GM21423 (cell line): ENCODE measurements around the gene LRMDA.

ENCODE experiments used
- ATAC-seq: cut with Tn5 transposase; IDR thresholded peaks from one replicate; pipeline ENCODE4 v1.9.1; 2021; ENCODE audit warnings: mild to moderate bottlenecking, moderate library complexity; ENCODE audit not compliant: unreplicated experiment

Gene LRMDA

GRCh38 chr10:76268530-76268929, 837.1 kb downstream of the LRMDA start:
- no peak for ATAC-seq

DNA sequence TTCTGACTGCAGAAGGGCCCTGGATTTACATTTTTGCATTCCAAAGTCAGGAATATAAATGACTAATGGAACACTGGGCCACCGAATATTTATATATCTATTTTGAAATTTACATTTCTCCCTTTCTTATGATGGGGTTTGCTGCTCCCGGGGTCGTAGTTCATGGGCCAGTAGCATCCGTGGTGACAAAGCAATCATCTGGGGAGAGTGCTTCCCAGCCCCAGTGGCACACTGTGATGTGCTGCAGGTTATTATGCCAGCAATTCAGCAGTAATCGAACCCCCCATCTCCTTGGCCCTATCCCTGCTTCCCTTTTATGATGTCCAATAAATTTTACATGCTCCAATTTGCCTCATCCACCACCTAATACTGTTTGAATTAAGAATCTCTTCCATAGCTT, 837.5 kb downstream of the LRMDA start:
- ATAC-seq: no peak

DNA sequence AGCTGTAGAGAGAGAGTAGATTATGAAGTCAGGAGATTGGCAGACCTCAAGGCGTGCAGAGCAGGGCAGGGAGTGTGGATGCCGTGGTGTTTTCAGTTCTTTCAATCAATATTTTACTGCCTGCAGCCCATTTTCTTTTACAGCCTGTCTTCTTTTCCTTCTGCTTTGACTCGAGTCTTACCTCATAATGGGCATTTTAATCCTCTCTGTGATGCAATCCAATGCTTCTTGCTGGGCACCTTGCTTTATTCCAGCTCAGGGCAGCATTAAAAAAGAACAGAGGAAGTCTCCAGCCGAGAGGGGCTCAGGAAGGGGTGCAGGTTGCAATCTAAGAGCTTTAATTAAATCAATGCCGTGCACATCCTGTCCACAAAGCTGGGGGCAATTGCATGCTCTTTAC, 839.0 kb downstream of the LRMDA start:
- no peak for ATAC-seq

DNA sequence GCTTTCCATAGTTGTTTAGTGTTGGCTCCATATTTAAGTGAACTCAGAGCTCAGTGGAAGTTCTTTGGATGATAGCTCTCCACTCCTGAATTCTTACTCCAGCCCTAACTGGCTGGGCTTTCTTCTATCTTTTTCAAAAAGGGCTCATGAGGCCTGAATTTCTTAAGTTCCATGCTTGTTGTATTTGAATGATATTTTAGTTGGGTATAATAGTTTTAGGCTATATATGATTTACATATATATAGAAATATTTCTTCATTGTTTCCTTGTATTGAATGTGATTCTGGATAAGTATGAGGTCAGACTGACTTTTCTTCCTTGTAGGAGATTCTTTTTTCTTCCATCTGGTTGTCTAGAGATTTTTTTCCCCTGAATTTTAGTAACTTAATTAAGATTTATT, 843.5 kb downstream of the LRMDA start:
- ATAC-seq: no peak

DNA sequence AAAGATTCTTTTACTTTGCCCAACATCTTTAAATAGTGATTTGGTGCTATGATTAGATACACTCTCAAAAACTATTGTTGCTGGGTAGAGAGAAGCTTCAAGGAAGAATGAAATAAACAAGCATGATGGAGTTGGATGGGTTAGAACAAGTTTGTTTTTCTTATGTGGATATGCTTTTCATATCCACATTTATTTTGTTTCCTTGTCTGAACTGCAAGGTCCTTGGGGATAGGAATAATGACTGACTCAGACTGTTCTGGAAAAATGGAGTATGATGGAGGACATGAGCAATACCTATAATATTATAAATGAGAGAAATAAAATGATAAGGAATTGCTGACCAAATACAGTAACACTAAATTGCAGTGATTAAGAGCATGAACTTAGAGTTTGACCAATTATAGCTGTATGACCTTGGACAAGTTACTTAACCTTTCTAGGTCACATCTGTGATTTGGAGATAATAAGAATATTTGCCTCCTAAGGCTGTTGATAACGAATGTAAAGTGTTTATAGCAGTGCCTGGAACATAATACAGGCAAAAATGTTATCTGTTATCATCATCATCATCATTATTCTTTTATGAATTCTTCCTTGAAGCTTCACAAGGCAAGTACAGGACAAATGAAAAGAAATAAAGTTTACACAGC, 847.5 kb downstream of the LRMDA start:
- no peak for ATAC-seq

DNA sequence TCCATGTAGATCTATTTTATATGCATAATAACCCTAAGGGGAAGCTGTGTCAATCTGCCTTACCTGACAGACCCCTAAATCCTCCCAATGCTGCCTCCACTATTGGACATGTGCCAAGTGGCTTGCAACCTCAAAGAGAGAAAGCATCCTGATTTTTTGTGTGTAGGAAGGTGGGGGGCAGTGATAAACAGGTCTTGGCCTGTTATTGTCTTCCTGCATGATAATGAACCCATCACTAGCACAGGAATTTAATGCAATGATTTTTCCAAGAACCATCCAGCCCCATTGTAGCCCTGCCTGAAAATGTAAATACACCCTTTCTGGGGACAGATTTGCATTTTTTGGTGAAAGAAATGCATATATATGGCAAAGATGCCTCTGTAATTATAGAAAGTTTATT, 850.2 kb downstream of the LRMDA start:
- no peak for ATAC-seq

GRCh38 chr10:76282061-76283025, 850.9 kb downstream of the LRMDA start:
- no peak for ATAC-seq

DNA sequence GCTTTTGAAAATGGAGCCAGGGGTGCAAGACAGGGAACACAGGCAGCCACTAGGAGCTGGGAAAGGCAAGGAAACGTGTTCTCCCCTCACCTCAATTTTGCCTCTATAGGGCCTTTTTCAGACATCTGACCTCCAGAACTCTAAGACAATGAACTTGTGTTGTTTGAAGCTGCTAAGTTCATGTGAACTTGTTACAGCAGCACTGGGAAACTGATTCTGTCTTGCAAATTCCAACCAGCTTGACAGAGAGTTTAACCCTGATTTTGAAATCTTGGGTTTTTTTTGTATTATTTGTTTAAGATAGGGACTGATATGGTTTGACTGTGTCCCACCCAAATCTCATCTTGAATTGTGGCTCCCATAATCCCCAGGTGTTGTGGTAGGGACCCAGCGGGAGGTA, 852.9 kb downstream of the LRMDA start:
- no peak for ATAC-seq

- ATAC-seq: no peak
Observed at GRCh38 chr10:76285012-76285411, 853.6 kb downstream of the LRMDA start.

DNA sequence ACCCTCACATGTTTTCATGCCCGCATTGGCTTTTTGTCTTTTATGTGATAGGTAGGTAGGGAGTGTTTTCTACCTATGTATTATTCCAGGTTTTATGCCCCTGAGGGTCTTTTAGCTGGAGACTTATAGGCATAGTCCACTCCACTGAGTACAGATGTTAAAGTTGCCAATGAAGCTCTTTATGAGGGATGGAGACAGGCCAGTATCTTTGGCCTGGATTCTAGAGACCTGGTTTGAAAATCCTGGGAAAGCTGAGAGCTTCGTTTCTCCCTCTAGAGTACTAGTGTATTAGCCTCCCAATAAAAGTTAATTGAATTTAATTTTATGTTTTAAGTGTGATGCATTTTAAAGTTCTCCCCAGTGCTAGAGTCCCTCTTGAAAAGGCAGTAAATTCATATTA, 854.1 kb downstream of the LRMDA start:
- no peak for ATAC-seq

DNA sequence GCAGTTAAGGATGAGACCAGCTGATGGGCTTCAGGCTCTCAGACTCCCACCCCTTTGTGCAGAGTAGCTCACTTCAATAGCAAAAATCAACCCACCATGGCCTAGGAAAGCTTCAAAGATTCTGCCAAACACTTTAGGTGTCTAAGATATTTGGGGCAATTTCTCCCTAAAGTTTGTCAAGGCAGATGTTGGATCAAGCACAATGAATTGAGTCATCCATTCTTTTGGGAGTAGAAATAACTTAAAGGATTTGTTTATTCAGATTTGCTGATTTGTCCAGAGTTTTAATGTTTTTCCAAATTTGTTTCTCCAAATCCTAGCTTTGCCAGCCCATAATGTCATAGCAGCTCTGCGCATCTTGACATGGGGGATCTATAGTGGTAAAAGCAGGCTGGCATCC, 855.1 kb downstream of the LRMDA start:
- no peak for ATAC-seq

GRCh38 chr10:76287856-76288255, 856.4 kb downstream of the LRMDA start:
- no peak for ATAC-seq

DNA sequence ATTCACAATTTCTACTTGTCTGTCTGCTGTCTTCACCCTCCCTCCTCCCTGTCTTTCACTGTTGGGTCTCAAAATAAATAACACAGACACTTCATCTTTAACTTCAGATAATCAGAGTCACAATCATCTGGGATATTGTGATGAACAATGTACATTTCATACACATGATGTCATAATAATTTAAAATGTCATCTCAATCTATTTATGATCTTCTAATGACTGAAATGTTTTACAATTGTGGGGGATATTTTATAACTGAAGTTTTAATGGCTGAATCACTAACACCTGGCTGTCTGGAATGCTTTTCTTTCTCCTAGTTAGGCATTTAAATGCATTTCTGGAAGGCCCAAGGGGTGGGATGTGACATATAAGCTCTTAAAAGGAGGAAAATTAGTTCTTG, 859.8 kb downstream of the LRMDA start:
- ATAC-seq: no peak

DNA sequence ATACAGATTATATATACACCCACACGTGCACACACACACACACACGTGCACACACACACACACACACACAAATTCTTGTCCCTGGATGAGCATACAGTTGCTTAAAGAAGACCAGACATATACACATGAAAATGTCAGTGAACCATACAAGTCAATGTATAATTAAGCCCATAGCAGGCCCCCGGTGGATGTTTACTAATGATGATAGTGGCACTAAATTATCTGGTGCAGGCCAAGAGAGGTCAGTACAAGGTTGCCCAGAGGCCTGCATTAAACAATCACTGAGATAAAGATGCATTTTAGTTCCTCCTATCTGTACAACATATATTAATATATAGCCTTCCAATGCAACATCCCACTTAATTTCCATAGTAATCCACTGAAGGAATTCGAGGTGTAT, 860.5 kb downstream of the LRMDA start:
- ATAC-seq: no peak

- no peak for ATAC-seq
Observed at GRCh38 chr10:76296957-76297356, 865.5 kb downstream of the LRMDA start.

GRCh38 chr10:76297358-76297757, 865.9 kb downstream of the LRMDA start:
- ATAC-seq: no peak

DNA sequence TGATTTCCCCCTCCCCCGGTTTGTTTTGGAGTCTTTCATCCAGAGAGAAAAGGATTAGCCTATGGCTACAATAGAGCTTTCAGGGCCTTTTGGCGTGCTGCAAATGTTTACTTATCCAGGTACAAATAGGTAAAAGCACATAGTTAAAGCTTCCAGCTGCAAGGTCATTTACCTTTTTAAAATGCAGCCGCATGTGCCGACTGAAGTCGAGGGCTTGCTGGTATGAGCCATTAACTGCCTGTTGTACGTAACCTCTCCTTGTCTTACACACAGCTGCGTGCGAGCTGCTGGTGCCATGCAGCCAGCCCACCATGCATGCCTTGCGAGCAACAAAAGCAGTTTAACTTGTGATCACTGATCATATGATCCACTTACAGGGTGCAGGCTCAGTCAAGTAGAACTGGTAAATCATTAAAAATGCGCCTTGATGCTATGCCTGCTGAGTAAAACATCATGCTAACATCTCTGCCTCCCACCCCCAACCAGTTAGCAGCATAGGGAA, 866.4 kb downstream of the LRMDA start:
- no peak for ATAC-seq

- no peak for ATAC-seq
Observed at GRCh38 chr10:76298329-76298728, 866.9 kb downstream of the LRMDA start.

DNA sequence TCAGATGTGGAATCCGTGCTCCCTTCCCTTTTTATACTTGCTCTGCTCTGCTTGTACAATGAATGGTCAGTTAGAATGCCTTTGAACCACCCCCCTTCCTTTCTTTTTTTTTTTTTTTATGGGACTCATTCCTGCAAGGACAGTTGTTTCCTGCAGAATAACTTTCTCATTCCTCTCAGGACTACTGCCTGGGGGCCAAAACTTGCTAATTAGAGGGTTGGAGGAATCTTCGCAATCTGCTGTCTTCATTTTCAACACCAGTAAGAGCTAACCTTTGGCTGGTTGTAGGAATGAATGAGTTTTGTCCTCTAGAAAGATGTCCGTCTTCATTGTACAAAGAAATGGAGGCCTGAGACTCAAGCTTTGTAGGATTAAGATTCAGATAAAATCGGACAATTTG, 868.1 kb downstream of the LRMDA start:
- no peak for ATAC-seq

GRCh38 chr10:76301211-76301610, 869.8 kb downstream of the LRMDA start:
- no peak for ATAC-seq

DNA sequence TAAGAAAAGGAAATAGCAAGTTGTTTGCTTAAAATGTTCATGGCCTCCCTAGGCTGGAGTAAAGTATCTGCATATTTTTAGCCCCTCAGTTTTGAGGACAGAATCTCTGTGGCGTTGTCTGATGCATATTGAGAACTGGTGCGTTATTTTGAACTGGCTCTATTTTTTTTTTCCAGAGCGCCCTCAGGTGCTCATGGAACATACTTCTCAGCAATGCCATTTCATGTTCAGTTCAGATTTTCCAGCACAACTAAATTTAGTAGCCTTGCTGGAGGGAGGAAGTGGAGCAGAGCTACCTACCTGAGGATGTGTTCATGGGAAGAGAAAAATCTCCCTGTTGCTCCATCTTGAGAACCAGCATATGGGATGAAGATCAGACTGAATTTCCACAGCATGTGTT, 870.5 kb downstream of the LRMDA start:
- ATAC-seq: no peak

GRCh38 chr10:76302481-76302880, 871.1 kb downstream of the LRMDA start:
- ATAC-seq: no peak
